ENCODE data around the gene PROCR.
"Not testable (repeated sequence)": the region's sequence is repeated elsewhere in the genome, so short reads cannot be mapped to it uniquely, and the experiment has no call there.

DNA sequence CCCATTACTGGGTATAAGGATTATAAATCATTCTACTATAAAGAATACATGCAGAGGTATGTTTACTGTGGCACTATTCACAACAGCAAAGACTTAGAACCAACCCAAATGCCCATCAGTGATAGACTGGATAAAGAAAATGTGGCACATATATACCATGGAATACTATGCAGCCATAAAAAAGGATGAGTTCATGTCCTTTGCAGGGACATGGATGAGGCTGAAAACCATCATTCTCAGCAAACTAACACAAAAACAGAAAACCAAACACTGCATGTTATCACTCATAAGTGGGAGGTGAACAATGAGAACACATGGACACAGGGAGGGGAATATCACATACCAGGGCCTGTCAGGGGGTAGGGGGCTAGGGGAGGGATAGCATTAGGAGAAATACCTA lies 7.3 kb upstream of the PROCR start:
- TF ChIP-seq POLR2A, EP300 (IDR thresholded peaks at IDR 0.05): not testable (repeated sequence)
- TF ChIP-seq, protein P1, sequence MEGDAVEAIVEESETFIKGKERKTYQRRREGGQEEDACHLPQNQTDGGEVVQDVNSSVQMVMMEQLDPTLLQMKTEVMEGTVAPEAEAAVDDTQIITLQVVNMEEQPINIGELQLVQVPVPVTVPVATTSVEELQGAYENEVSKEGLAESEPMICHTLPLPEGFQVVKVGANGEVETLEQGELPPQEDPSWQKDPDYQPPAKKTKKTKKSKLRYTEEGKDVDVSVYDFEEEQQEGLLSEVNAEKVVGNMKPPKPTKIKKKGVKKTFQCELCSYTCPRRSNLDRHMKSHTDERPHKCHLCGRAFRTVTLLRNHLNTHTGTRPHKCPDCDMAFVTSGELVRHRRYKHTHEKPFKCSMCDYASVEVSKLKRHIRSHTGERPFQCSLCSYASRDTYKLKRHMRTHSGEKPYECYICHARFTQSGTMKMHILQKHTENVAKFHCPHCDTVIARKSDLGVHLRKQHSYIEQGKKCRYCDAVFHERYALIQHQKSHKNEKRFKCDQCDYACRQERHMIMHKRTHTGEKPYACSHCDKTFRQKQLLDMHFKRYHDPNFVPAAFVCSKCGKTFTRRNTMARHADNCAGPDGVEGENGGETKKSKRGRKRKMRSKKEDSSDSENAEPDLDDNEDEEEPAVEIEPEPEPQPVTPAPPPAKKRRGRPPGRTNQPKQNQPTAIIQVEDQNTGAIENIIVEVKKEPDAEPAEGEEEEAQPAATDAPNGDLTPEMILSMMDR (IDR thresholded peaks at IDR 0.05), result not testable (repeated sequence)
